Measurements from ENCODE around the gene R3HDM4.

Gene R3HDM4

GRCh38 chr19:926589-927350 is 13.8 kb upstream of the R3HDM4 start:
- Histone ChIP-seq H3K27ac (replicated peaks) (peak overlapping the region; percentile 99), H3K4me3 (replicated peaks; ENCODE audit: insufficient read depth, low read length) (peak overlapping the region; percentile 74)
- DNase-seq (ENCODE audit: low read depth in 1 of 2, low spot score in 1 of 2): peak; percentile 87 to 90

GRCh38 chr19:926323-926588 is 13.2 kb upstream of the R3HDM4 start:
- Histone ChIP-seq H3K27me3 (ENCODE audit: insufficient read depth, poor library complexity, severe bottlenecking) (peaks cover under 1% of the 10 kb centered on the region), H3K4me3 (replicated peaks; ENCODE audit: insufficient read depth, low read length) (peak overlapping the region; percentile 74), H3K27ac (replicated peaks) (peak overlapping the region; percentile 99)
- no peak for TF ChIP-seq POLR2AphosphoS5 (IDR thresholded peaks at IDR 0.05; ENCODE audit: low read depth)
- no peak for TF ChIP-seq GABPA (IDR thresholded peaks at IDR 0.05; ENCODE audit: low read depth)
- TF ChIP-seq REST (IDR thresholded peaks at IDR 0.05; ENCODE audit: insufficient replicate concordance, low read depth): no peak
- no peak for TF ChIP-seq CTCF (IDR thresholded peaks at IDR 0.05; ENCODE audit: insufficient read depth, low read length)
- TF ChIP-seq SPI1 (IDR thresholded peaks at IDR 0.05; ENCODE audit: borderline replicate concordance, low read depth): no peak
- DNase-seq (ENCODE audit: low read depth in 1 of 2, low spot score in 1 of 2): no peak

More at GRCh38 chr19:926589-927350, 13.8 kb upstream of the R3HDM4 start:
- no peaks in the 10 kb centered on the region for H3K27me3 ChIP-seq (ENCODE audit: insufficient read depth, poor library complexity, severe bottlenecking)
- TF ChIP-seq GABPA (IDR thresholded peaks at IDR 0.05; ENCODE audit: low read depth) (no peak), SPI1 (IDR thresholded peaks at IDR 0.05; ENCODE audit: borderline replicate concordance, low read depth) (peak; percentile 2; the same call in 1 of the 2 replicates), POLR2AphosphoS5 (IDR thresholded peaks at IDR 0.05; ENCODE audit: low read depth) (peak; percentile 35; the same call in 1 of the 2 replicates)

- H3K4me3 ChIP-seq (replicated peaks; ENCODE audit: insufficient read depth, low read length): peak within 1 kb of the TSS; percentile 74
- H3K27me3 ChIP-seq (ENCODE audit: insufficient read depth, poor library complexity, severe bottlenecking): peaks cover 4% of the 10 kb centered on the region
- H3K27ac ChIP-seq (replicated peaks): peak within 1 kb of the TSS; percentile 99
- DNase-seq (ENCODE audit: low read depth in 1 of 2, low spot score in 1 of 2): peak; percentile 79 to 83
- TF ChIP-seq REST (IDR thresholded peaks at IDR 0.05; ENCODE audit: insufficient replicate concordance, low read depth): peak; percentile 15
- TF ChIP-seq CTCF (IDR thresholded peaks at IDR 0.05; ENCODE audit: insufficient read depth, low read length): no peak
- no peak for TF ChIP-seq GABPA (IDR thresholded peaks at IDR 0.05; ENCODE audit: low read depth)
- TF ChIP-seq SPI1 (IDR thresholded peaks at IDR 0.05; ENCODE audit: borderline replicate concordance, low read depth): peak; percentile 79
- TF ChIP-seq POLR2AphosphoS5 (IDR thresholded peaks at IDR 0.05; ENCODE audit: low read depth): no peak
These were observed 12.7 kb upstream of the R3HDM4 start, which contains the start of gene ARID3A for GRCh38 chr19:925526-926322. Gene ARID3A (plus strand): TSS chr19:926035. CDS start chr19:929529, 3,494 bp downstream.

- no peak for TF ChIP-seq REST (IDR thresholded peaks at IDR 0.05; ENCODE audit: insufficient replicate concordance, low read depth)
- no peak for TF ChIP-seq POLR2AphosphoS5 (IDR thresholded peaks at IDR 0.05; ENCODE audit: low read depth)
- no peak for TF ChIP-seq SPI1 (IDR thresholded peaks at IDR 0.05; ENCODE audit: borderline replicate concordance, low read depth)
- 0 out of 2 replicates have a peak, but pooled peaks have one; percentile 24 for TF ChIP-seq GABPA (IDR thresholded peaks at IDR 0.05; ENCODE audit: low read depth)
- DNase-seq (ENCODE audit: low read depth in 1 of 2, low spot score in 1 of 2): peak; percentile 70 to 82
- Histone ChIP-seq H3K4me3 (replicated peaks; ENCODE audit: insufficient read depth, low read length) (peak overlapping the region; percentile 74), H3K27ac (replicated peaks) (peak overlapping the region; percentile 98), H3K27me3 (ENCODE audit: insufficient read depth, poor library complexity, severe bottlenecking) (peaks cover 6% of the 10 kb centered on the region)
These were observed 12.1 kb upstream of the R3HDM4 start for GRCh38 chr19:925087-925525.

Measured in HL-60 (cell line).